ENCODE data around the gene XDH.

DNA sequence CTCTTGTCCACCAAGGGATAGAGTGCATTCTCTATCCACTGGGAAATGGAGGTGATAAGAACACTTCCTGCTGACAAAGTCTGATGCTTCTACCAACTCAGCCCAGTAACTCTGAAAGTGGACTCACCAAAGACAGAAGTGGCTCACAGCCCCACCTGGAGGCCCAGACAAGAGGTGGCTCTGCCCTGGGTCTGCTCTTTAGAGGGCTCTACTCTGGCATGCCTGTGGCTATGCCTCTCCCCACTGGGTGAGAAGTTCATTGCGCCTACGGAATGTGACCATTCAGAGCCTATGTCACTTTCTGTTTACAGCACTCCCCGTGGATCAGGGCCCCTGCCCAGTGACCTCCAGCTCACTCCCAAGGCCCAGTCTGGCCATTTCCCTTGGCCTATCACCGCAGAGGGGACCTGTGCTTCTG lies 13.5 kb upstream of the XDH start:
- TF ChIP-seq, protein P1, sequence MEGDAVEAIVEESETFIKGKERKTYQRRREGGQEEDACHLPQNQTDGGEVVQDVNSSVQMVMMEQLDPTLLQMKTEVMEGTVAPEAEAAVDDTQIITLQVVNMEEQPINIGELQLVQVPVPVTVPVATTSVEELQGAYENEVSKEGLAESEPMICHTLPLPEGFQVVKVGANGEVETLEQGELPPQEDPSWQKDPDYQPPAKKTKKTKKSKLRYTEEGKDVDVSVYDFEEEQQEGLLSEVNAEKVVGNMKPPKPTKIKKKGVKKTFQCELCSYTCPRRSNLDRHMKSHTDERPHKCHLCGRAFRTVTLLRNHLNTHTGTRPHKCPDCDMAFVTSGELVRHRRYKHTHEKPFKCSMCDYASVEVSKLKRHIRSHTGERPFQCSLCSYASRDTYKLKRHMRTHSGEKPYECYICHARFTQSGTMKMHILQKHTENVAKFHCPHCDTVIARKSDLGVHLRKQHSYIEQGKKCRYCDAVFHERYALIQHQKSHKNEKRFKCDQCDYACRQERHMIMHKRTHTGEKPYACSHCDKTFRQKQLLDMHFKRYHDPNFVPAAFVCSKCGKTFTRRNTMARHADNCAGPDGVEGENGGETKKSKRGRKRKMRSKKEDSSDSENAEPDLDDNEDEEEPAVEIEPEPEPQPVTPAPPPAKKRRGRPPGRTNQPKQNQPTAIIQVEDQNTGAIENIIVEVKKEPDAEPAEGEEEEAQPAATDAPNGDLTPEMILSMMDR (IDR thresholded peaks at IDR 0.05): no peak
- TF ChIP-seq POLR2A (IDR thresholded peaks at IDR 0.05): no peak
- TF ChIP-seq EP300 (IDR thresholded peaks at IDR 0.05): no peak
